SH-SY5Y (cell line): Measurements from ENCODE around the gene PNPLA2.

ENCODE experiments used
- GATA2 ChIP-seq: IDR thresholded peaks from 2 replicates; pipeline ENCODE4 v1.6.1; 2011; ENCODE audit warnings: mild to moderate bottlenecking, low read depth, low read length
- GATA3 ChIP-seq: IDR thresholded peaks from 2 replicates; pipeline ENCODE4 v1.6.1; 2011; ENCODE audit warnings: low read depth, mild to moderate bottlenecking, low read length, moderate library complexity

- TF ChIP-seq GATA3, result no peak
- no peak for TF ChIP-seq GATA2
These were observed 42.5 kb upstream of the PNPLA2 start for GRCh38 chr11:776263-776560.
